OCI-M1 (cell line): Measurements from ENCODE around the gene NKAP.
"Not testable (repeated sequence)": the region's sequence is repeated elsewhere in the genome, so short reads cannot be mapped to it uniquely, and the experiment has no call there.

ENCODE experiments used
- DNase-seq: peaks from one replicate; lab custom pipeline; 2025; lab: John Stamatoyannopoulos, UW

NKAP gene

GRCh38 chrX:119943185-119943988, at the start of gene NKAP:
Gene NKAP, minus strand, starts transcription at chrX:119943751. Its CDS starts 146 bp downstream, at chrX:119943605.
- peak; percentile 96 for DNase-seq

GRCh38 chrX:119991005-119991787, 47.6 kb upstream of the NKAP start:
- DNase-seq = peak; percentile 8

GRCh38 chrX:119990556-119991004, 47.0 kb upstream of the NKAP start:
- peak; percentile 22 for DNase-seq

- DNase-seq = no peak
Measured at GRCh38 chrX:119989905-119990555, 46.5 kb upstream of the NKAP start.

- no peak for DNase-seq
Measured at GRCh38 chrX:119986203-119986602, 42.7 kb upstream of the NKAP start.

- DNase-seq = no peak
Measured at GRCh38 chrX:119984652-119985051, 41.1 kb upstream of the NKAP start.

GRCh38 chrX:119983494-119983893, 39.9 kb upstream of the NKAP start:
- DNase-seq = no peak

GRCh38 chrX:119982145-119982544, 38.6 kb upstream of the NKAP start:
- DNase-seq = no peak

- peak; percentile 76 for DNase-seq
Measured at GRCh38 chrX:119981286-119982070, 37.9 kb upstream of the NKAP start.

GRCh38 chrX:119977172-119977571, 33.6 kb upstream of the NKAP start:
- DNase-seq = not testable (repeated sequence)

GRCh38 chrX:119971184-119971583, 27.6 kb upstream of the NKAP start:
- DNase-seq = no peak

GRCh38 chrX:119970574-119970973, 27.0 kb upstream of the NKAP start:
- DNase-seq = peak; percentile 52

- not testable (repeated sequence) for DNase-seq
Measured at GRCh38 chrX:119966837-119967236, 23.3 kb upstream of the NKAP start.

GRCh38 chrX:119960625-119961024, 17.1 kb upstream of the NKAP start:
- no peak for DNase-seq

- not testable (repeated sequence) for DNase-seq
Measured at GRCh38 chrX:119955807-119956570, 12.4 kb upstream of the NKAP start.

- no peak for DNase-seq
Measured at GRCh38 chrX:119954374-119954773, 10.8 kb upstream of the NKAP start.

GRCh38 chrX:119948381-119948780, 4.8 kb upstream of the NKAP start:
- DNase-seq = peak; percentile 29

- no peak for DNase-seq
Measured at GRCh38 chrX:119945481-119945880, 1.9 kb upstream of the NKAP start.

- DNase-seq = no peak
Measured at GRCh38 chrX:119942831-119943184, 743 bp downstream of the NKAP start.

- DNase-seq = no peak
Measured at GRCh38 chrX:119942173-119942819, 1.3 kb downstream of the NKAP start.

GRCh38 chrX:119941336-119941735, 2.2 kb downstream of the NKAP start:
- DNase-seq = no peak
